ENCODE measurements around the gene RGS18.

DNA sequence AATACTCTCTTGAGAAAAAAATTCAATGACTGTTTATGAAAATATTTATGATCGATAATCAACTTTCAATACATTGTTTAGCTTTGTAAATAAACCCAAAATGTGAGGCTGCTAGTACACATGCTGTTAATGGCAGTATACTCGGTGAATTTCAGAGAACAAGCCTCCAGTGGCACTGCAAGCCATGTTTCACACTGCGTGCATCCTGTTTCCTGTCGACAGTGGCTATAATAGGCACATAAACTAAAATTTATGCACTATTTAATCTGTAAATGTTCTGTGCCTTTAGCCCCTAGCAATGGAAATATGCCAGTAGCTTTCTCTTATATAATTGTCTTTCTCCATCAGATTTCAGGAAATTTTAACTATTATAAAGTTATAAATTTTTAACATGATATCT lies 26.3 kb upstream of the RGS18 start:
- TF ChIP-seq ZSCAN30 (tag by site-specific recombination; IDR thresholded peaks at IDR 0.05) (no peak), ZNF596 (tag by site-specific recombination; IDR thresholded peaks at IDR 0.05) (no peak), ZNF561 (tag by site-specific recombination; IDR thresholded peaks at IDR 0.05; ENCODE audit: borderline replicate concordance) (no peak), ZNF747 (tag by site-specific recombination; IDR thresholded peaks at IDR 0.05) (no peak), ZNF513 (tag by site-specific recombination; IDR thresholded peaks at IDR 0.05) (no peak), TCF7L2 (IDR thresholded peaks at IDR 0.05; ENCODE audit: borderline replicate concordance, low read depth, low read length) (no peak), IKZF3 (tag by site-specific recombination; IDR thresholded peaks at IDR 0.05) (no peak), GLIS2 (tag by site-specific recombination; IDR thresholded peaks at IDR 0.05) (no peak), ZSCAN16 (tag by site-specific recombination; IDR thresholded peaks at IDR 0.05) (no peak)
- TF ChIP-seq, protein P1, sequence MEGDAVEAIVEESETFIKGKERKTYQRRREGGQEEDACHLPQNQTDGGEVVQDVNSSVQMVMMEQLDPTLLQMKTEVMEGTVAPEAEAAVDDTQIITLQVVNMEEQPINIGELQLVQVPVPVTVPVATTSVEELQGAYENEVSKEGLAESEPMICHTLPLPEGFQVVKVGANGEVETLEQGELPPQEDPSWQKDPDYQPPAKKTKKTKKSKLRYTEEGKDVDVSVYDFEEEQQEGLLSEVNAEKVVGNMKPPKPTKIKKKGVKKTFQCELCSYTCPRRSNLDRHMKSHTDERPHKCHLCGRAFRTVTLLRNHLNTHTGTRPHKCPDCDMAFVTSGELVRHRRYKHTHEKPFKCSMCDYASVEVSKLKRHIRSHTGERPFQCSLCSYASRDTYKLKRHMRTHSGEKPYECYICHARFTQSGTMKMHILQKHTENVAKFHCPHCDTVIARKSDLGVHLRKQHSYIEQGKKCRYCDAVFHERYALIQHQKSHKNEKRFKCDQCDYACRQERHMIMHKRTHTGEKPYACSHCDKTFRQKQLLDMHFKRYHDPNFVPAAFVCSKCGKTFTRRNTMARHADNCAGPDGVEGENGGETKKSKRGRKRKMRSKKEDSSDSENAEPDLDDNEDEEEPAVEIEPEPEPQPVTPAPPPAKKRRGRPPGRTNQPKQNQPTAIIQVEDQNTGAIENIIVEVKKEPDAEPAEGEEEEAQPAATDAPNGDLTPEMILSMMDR (tag by site-specific recombination; IDR thresholded peaks at IDR 0.05) = no peak
- TF ChIP-seq, protein P2, sequence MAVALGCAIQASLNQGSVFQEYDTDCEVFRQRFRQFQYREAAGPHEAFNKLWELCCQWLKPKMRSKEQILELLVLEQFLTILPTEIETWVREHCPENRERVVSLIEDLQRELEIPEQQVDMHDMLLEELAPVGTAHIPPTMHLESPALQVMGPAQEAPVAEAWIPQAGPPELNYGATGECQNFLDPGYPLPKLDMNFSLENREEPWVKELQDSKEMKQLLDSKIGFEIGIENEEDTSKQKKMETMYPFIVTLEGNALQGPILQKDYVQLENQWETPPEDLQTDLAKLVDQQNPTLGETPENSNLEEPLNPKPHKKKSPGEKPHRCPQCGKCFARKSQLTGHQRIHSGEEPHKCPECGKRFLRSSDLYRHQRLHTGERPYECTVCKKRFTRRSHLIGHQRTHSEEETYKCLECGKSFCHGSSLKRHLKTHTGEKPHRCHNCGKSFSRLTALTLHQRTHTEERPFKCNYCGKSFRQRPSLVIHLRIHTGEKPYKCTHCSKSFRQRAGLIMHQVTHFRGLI (tag by site-specific recombination; IDR thresholded peaks at IDR 0.05) = no peak
